Spleen (tissue), 11 donors: ENCODE measurements around the gene CCDC192. TPM values are rescaled to one million over a fixed set of nuclear protein-coding genes. Genes with fewer than 3 reads are reported as not detected.

ENCODE experiments used
- DNase-seq: peaks from one replicate; pipeline ENCODE4 v3.0.0-alpha.2; 2020
- H3K27ac ChIP-seq, 8 donors: fragments of 200-600 bp; sonication (generic) in 7 of 8; 1 replicate in 4 of 8; 2 replicates in 4 of 8; pipeline versions ENCODE4 v1.5.0 to v1.8.0; 2016 to 2021; ENCODE audit warnings: inconsistent platforms in 4 of 8, mild to moderate bottlenecking in 4 of 8, moderate library complexity in 1 of 8
- H3K27me3 ChIP-seq, 7 donors: fragments of 200-600 bp; sonication (generic) in 6 of 7; replicated peaks in 1 of 7; 1 replicate in 4 of 7; 2 replicates in 3 of 7; pipeline versions ENCODE4 v1.5.0 to v1.8.0; 2016 to 2021; ENCODE audit warnings: inconsistent platforms in 3 of 7, mild to moderate bottlenecking in 1 of 7
- H3K36me3 ChIP-seq, 6 donors: fragments of 200-600 bp; sonication (generic) in 5 of 6; 1 replicate in 4 of 6; 2 replicates in 2 of 6; pipeline versions ENCODE4 v1.5.0 to v1.8.0; 2016 to 2021; ENCODE audit warnings: inconsistent platforms in 2 of 6
- H3K4me1 ChIP-seq, 6 donors: fragments of 200-600 bp; sonication (generic) in 5 of 6; 1 replicate in 3 of 6; 2 replicates in 3 of 6; pipeline versions ENCODE4 v1.5.0 to v1.8.0; 2016 to 2021; ENCODE audit warnings: inconsistent platforms in 3 of 6
- H3K4me3 ChIP-seq, 8 donors: fragments of 200-600 bp; sonication (generic) in 7 of 8; 1 replicate in 4 of 8; 2 replicates in 4 of 8; pipeline versions ENCODE4 v1.5.0 to v1.8.0; 2016 to 2021; ENCODE audit warnings: inconsistent platforms in 4 of 8, mild to moderate bottlenecking in 4 of 8, moderate library complexity in 2 of 8
- H3K9me3 ChIP-seq, 8 donors: fragments of 200-600 bp; sonication (generic) in 7 of 8; 1 replicate in 4 of 8; 2 replicates in 4 of 8; pipeline versions ENCODE4 v1.5.0 to v1.8.0; 2016 to 2021; ENCODE audit warnings: inconsistent platforms in 4 of 8
- POLR2A ChIP-seq, 3 donors: fragments of 450-650 bp; IDR thresholded peaks; one replicate each; pipeline ENCODE4 v1.5.1; 2017; ENCODE audit warnings: antibody characterized with exemption in 3 of 3, mild to moderate bottlenecking in 1 of 3
- POLR2AphosphoS5 ChIP-seq, 3 donors: sonication (generic); formaldehyde crosslinking; IDR thresholded peaks; one replicate each; pipeline ENCODE4 v1.5.1; 2017; ENCODE audit warnings: antibody characterized with exemption in 3 of 3
- WGBS, 5 donors: extraction: QIAGEN DNeasy Blood & Tissue Kit in 3 of 5; methylation state at CpG; one replicate each; pipeline versions ENCODE4 v1.1.5 to v1.1.7; 2013 to 2018; 5-methylcytosine and 5-hydroxymethylcytosine counted together
- intact Hi-C: fragments of 100-400 bp; cut with DNase I; formaldehyde crosslinking; loops from one replicate; pipeline ENCODE4 v1.15.0; 2023; ENCODE audit warnings: low total_unique reads
- polyA plus RNA-seq, 3 donors: library from polyadenylated mRNA; stranded (reverse); fragments of 200-250 nt; gene quantifications; one replicate each; pipeline ENCODE4 v1.2.1, GENCODE V29; 2013
- total RNA-seq, 7 donors: library from RNA; depleted of rRNA in 3 of 7; stranded (reverse); fragments of >200 nt in 3 of 7; fragmentation: NEBNext Ultra II Directional in 4 of 7; extraction: Animal tissue kit (Norgen Biotek cat#: 25700) in 4 of 7; gene quantifications; one replicate each; pipeline versions ENCODE4 v1.1.0 to v1.2.1, GENCODE V29; 2016 to 2021
- TF ChIP-seq, protein P1 (sequence below), 11 experiments: fragments of 200-600 bp in 7 of 11; fragments of 450-650 bp in 4 of 11; sonication (generic) in 4 of 11; IDR thresholded peaks in 8 of 11; conservative IDR thresholded peaks in 3 of 11; 1 replicate in 7 of 11; 2 replicates in 4 of 11; pipeline versions ENCODE4 v1.4.0 to v1.8.0; 2016 to 2021; ENCODE audit warnings: antibody characterized with exemption in 11 of 11, inconsistent platforms in 4 of 11, mild to moderate bottlenecking in 1 of 11
- donor health status: healthy with polysubstance abuse.
- donor health status: DM: no; HTN: no; CAD: no; lungs with moderate emphysema.
- donor health status: DM: no; HTN: no; CAD: no.
- donor health status: Bipolar disorder and iron deficiency.
- donor health status: healthy.
- donor health status: DM: no; HTN: no; CAD: no.
- donor health status: DM: yes; HTN: yes; CAD: no.

CCDC192 gene
- total and polyA plus RNA-seq, 10 donors: not detected

GRCh38 chr5:127700237-127700766, 2.9 kb upstream of the CCDC192 start:
- no peak overlapping the region for H3K27ac ChIP-seq
- no peak overlapping the region for H3K4me3 ChIP-seq
- H3K9me3 ChIP-seq: no peaks in the 10 kb centered on the region
- WGBS, 5 donors: 82 to 91% (median 87%) methylated on average over 6 of the region's 6 CpGs
- intact Hi-C loops: no loop called here
- peaks cover 0 to 2% (median 0%) of the 10 kb centered on the region in 6 donors for H3K4me1 ChIP-seq
- H3K27me3 ChIP-seq: no peaks in the 10 kb centered on the region
- no peak for TF ChIP-seq POLR2A (IDR thresholded peaks at IDR 0.05)
- no peak for TF ChIP-seq POLR2AphosphoS5 (IDR thresholded peaks at IDR 0.05)
- TF ChIP-seq, protein P1, sequence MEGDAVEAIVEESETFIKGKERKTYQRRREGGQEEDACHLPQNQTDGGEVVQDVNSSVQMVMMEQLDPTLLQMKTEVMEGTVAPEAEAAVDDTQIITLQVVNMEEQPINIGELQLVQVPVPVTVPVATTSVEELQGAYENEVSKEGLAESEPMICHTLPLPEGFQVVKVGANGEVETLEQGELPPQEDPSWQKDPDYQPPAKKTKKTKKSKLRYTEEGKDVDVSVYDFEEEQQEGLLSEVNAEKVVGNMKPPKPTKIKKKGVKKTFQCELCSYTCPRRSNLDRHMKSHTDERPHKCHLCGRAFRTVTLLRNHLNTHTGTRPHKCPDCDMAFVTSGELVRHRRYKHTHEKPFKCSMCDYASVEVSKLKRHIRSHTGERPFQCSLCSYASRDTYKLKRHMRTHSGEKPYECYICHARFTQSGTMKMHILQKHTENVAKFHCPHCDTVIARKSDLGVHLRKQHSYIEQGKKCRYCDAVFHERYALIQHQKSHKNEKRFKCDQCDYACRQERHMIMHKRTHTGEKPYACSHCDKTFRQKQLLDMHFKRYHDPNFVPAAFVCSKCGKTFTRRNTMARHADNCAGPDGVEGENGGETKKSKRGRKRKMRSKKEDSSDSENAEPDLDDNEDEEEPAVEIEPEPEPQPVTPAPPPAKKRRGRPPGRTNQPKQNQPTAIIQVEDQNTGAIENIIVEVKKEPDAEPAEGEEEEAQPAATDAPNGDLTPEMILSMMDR (IDR thresholded peaks at IDR 0.05 in 8 of 11, conservative IDR thresholded peaks at IDR 0.05 in 3 of 11): no peak
- DNase-seq: no peak
- no peaks in the 10 kb centered on the region for H3K36me3 ChIP-seq

DNA sequence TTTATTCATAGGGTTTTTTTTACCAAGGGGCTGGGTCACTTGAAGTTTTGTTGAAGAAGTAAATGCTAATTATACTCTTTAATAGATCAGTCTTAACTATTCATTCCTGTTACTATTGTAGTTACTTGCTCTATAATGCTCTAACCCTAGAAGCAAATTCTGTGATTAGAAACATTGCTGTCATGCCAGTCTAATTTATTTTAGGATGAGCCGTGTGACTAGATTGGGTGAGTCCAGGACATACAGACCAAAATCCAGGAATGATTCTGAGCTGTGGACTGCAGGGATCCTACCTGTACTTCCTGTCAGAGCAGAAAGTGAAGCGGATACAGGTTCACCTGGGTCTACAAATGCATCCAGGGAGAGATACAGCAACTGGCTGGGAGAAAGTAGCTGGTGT, 757 bp upstream of the CCDC192 start:
- H3K27ac ChIP-seq: no peak overlapping the region
- H3K4me1 ChIP-seq: peaks cover 0 to 7% (median 0%) of the 10 kb centered on the region in 6 donors
- no peaks in the 10 kb centered on the region for H3K9me3 ChIP-seq
- H3K27me3 ChIP-seq: no peaks in the 10 kb centered on the region
- intact Hi-C loops: no loop called here
- WGBS, 5 donors: 92 to 97% (median 93%) methylated on average over 2 of the region's 2 CpGs
- H3K4me3 ChIP-seq: no peak overlapping the region
- TF ChIP-seq, protein P1 (IDR thresholded peaks at IDR 0.05 in 8 of 11, conservative IDR thresholded peaks at IDR 0.05 in 3 of 11): no peak
- TF ChIP-seq POLR2AphosphoS5 (IDR thresholded peaks at IDR 0.05) (no peak), POLR2A (IDR thresholded peaks at IDR 0.05) (no peak)
- H3K36me3 ChIP-seq: no peaks in the 10 kb centered on the region
- no peak for DNase-seq

DNA sequence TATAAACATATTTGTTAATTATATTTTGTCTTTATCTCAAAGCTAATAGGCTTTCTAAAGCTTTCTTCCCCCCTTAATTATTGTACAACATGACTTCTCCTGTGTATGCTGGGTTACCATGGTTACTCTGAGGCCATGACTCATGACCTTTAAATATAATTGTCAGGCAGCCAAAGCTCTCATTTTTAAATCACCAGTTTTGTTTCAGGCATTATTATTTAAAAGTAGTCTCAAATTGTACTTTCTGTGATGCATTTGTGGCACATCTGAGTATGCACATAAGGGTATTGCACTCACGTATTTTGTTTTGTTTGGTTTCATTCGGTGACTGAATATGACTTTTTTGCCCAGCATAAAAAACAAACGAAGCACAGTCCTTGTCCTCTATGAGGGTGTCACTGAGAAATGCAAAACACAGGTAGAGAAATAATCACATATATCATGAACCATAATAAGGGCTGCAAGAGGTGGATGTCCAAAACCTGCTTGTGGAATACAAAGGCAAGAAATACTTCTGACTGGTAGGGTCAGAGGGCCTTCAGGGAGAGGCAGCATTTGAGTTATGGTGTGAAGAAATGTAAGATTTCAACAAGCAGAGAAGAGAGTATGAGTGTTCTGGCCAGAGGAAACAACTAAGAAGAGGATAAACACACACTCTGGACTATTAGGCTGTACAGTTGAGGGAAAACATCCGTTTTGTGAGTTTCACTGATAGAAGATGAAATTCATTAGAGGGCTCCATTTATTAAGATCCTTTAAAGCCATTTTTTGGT, 2.1 kb downstream of the CCDC192 start:
- H3K4me1 ChIP-seq: peaks cover 0 to 7% (median 0%) of the 10 kb centered on the region in 6 donors
- TF ChIP-seq, protein P1 (IDR thresholded peaks at IDR 0.05 in 8 of 11, conservative IDR thresholded peaks at IDR 0.05 in 3 of 11): no peak
- TF ChIP-seq POLR2A (IDR thresholded peaks at IDR 0.05): no peak
- no peak for TF ChIP-seq POLR2AphosphoS5 (IDR thresholded peaks at IDR 0.05)
- intact Hi-C loops: no loop called here
- H3K27me3 ChIP-seq: no peaks in the 10 kb centered on the region
- H3K9me3 ChIP-seq: no peaks in the 10 kb centered on the region
- H3K4me3 ChIP-seq: no peak overlapping the region
- WGBS, 5 donors: 61 to 73% (median 68%) methylated on average over 4 of the region's 4 CpGs
- H3K27ac ChIP-seq: no peak overlapping the region
- no peaks in the 10 kb centered on the region for H3K36me3 ChIP-seq
- DNase-seq: no peak

- WGBS, 5 donors: 64 to 82% (median 79%) methylated on average over 1 of the region's 1 CpG
- Histone ChIP-seq H3K36me3 (no peaks in the 10 kb centered on the region), H3K27me3 (no peaks in the 10 kb centered on the region), H3K4me3 (no peak overlapping the region), H3K27ac (no peak overlapping the region), H3K4me1 (peaks cover 0 to 7% (median 0%) of the 10 kb centered on the region in 6 donors), H3K9me3 (no peaks in the 10 kb centered on the region)
- no peak for TF ChIP-seq POLR2A (IDR thresholded peaks at IDR 0.05)
- no peak for DNase-seq
- intact Hi-C loops: no loop called here
These were observed 3.5 kb downstream of the CCDC192 start for GRCh38 chr5:127706691-127707090.
